GM18499 (cell line): ENCODE measurements around the gene NPIPB12.
"Not testable (repeated sequence)": the region's sequence is repeated elsewhere in the genome, so short reads cannot be mapped to it uniquely, and the experiment has no call there.

Source experiments
- ATAC-seq: cut with Tn5 transposase; IDR thresholded peaks from one replicate; pipeline ENCODE4 v1.9.1; 2021; ENCODE audit warnings: moderate number of reproducible peaks; ENCODE audit not compliant: insufficient read depth, unreplicated experiment

The NPIPB12 gene

GRCh38 chr16:29506308-29506707, at the start of gene NPIPB12:
Gene NPIPB12, minus strand, starts transcription at chr16:29506408.
- not testable (repeated sequence) for ATAC-seq

GRCh38 chr16:29521520-29521919, 15.3 kb upstream of the NPIPB12 start:
- ATAC-seq = not testable (repeated sequence)

GRCh38 chr16:29482276-29482675, 23.9 kb downstream of the NPIPB12 start:
- ATAC-seq = not testable (repeated sequence)

GRCh38 chr16:29472065-29472464, 34.1 kb downstream of the NPIPB12 start:
- not testable (repeated sequence) for ATAC-seq

GRCh38 chr16:29469660-29470059, 36.5 kb downstream of the NPIPB12 start:
- ATAC-seq = not testable (repeated sequence)

GRCh38 chr16:29467654-29468366, 38.4 kb downstream of the NPIPB12 start:
- ATAC-seq = not testable (repeated sequence)

- not testable (repeated sequence) for ATAC-seq
Measured at GRCh38 chr16:29466904-29467303, 39.3 kb downstream of the NPIPB12 start.

- not testable (repeated sequence) for ATAC-seq
Measured at GRCh38 chr16:29465985-29466824, 40.0 kb downstream of the NPIPB12 start.

- not testable (repeated sequence) for ATAC-seq
Measured at GRCh38 chr16:29460647-29461030, 45.6 kb downstream of the NPIPB12 start.

GRCh38 chr16:29459706-29460646, 46.2 kb downstream of the NPIPB12 start, which contains the start of gene SULT1A4:
Gene SULT1A4, plus strand, starts transcription at chr16:29459913. Its CDS starts 1,473 bp downstream, at chr16:29461386.
- not testable (repeated sequence) for ATAC-seq

GRCh38 chr16:29457660-29458059, 48.5 kb downstream of the NPIPB12 start:
- not testable (repeated sequence) for ATAC-seq

- ATAC-seq = peak; percentile 32
Measured at GRCh38 chr16:29454828-29455227, 51.4 kb downstream of the NPIPB12 start.

- ATAC-seq = peak; percentile 77
Measured at GRCh38 chr16:29454269-29454668, 51.9 kb downstream of the NPIPB12 start, which contains the start of the genes BOLA2 and SLX1B. Gene BOLA2, minus strand, starts transcription at chr16:29454351. Its CDS starts 98 bp downstream, at chr16:29454253. Gene SLX1B, plus strand, starts transcription at chr16:29454533.

GRCh38 chr16:29453754-29454153, 52.5 kb downstream of the NPIPB12 start:
- ATAC-seq = not testable (repeated sequence)
